HG03442 (cell line): ENCODE results near the gene SLC10A1.
A peak's percentile ranks its signal among the peaks of the same experiment; 100 is the strongest.

Source experiments
- ATAC-seq: cut with Tn5 transposase; IDR thresholded peaks from one replicate; pipeline ENCODE4 v1.9.1; 2021; ENCODE audit warnings: mild to moderate bottlenecking, moderate library complexity; ENCODE audit not compliant: unreplicated experiment

The SLC10A1 gene

DNA sequence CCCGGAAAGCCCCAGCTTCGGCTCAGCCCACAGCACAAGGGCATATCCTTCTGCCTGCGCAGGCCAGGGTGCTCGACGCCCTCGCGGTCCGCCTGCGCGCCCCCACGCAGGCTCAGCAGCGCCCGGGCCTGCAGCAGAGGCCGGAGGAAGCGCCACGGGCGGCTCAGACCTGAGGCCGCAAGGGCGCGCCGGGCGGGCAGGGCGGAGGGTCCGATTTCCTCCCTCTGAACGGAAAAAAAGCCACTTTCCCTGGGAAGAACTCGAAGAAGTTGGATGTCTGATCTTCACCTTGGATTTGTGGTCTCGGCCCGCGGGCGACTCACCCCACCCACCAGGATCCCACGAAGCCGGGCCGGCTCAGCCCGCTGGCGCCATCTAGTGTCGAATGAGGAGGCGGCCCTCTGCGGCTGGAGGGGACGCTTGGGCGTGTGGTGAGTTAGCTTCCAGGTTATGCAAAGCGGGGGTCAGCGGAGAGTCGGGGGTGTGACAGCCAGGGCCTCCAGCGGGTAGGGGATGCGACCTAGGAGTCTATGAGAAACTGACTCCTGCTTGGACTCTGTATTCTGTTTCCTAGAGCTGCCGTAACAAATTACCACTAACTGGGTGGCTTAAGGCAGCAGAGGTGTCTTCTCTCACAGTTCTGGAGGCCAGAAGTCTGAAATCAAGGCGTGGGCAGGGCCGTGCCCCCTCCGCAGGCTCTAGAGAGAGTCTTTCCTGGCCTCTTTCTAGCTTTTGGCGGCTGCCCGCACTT lies 70.1 kb downstream of the SLC10A1 start:
- peak; percentile 84 for ATAC-seq
